Natural killer cell treated with Interleukin-12 subunit alpha and Interleukin-12 subunit beta and Interleukin-15 and Interleukin-18, amount 100 ng/mL, for 72 hours (primary cell): ENCODE data around the gene KCNN4. TPM values are rescaled to one million over a fixed set of nuclear protein-coding genes. Genes with fewer than 3 reads are reported as not detected.
A peak's percentile ranks its signal among the peaks of the same experiment; 100 is the strongest.
"Not testable (repeated sequence)": the region's sequence is repeated elsewhere in the genome, so short reads cannot be mapped to it uniquely, and the experiment has no call there.

Experiments
- ATAC-seq, 2 donors: fragments of 150-1000 bp; cut with Tn5 transposase in 1 of 2; sonication (Bioruptor Pico), chemical (Tn5 transposase) in 1 of 2; 2 replicates each; pipeline ENCODE4 v1.10.0; 2021
- DNase-seq: peaks from one replicate; pipeline ENCODE4 v3.0.0; 2022; ENCODE audit warnings: low spot score
- H3K27ac Mint-ChIP-seq, 2 donors: 1 replicate in 1 of 2; 2 replicates in 1 of 2; pipeline ENCODE4 v1.8.0; 2022; ENCODE audit warnings: mixed read lengths in 2 of 2, mild to moderate bottlenecking in 1 of 2, moderate library complexity in 1 of 2
- H3K27me3 Mint-ChIP-seq, 2 donors: 1 replicate in 1 of 2; 2 replicates in 1 of 2; pipeline ENCODE4 v1.8.0; 2022; ENCODE audit warnings: mixed read lengths in 2 of 2
- H3K36me3 Mint-ChIP-seq: one replicate; pipeline ENCODE4 v1.8.0; 2022; ENCODE audit warnings: mixed read lengths
- H3K4me1 Mint-ChIP-seq, 2 donors: 1 replicate in 1 of 2; 2 replicates in 1 of 2; pipeline ENCODE4 v1.8.0; 2022; ENCODE audit warnings: low read depth in 2 of 2, mixed read lengths in 2 of 2, mild to moderate bottlenecking in 1 of 2
- H3K4me3 Mint-ChIP-seq: one replicate; pipeline ENCODE4 v1.8.0; 2022; ENCODE audit warnings: mixed read lengths
- H3K9me3 Mint-ChIP-seq: 2 replicates; pipeline ENCODE4 v1.8.0; 2022; ENCODE audit warnings: mixed read lengths
- total RNA-seq, 2 donors: library from RNA; stranded (reverse); gene quantifications; one replicate each; pipeline ENCODE4 v1.2.3, GENCODE V29; 2022

The KCNN4 gene
- total RNA-seq, 2 donors from 2014 or later = 99.4 to 107 TPM

DNA sequence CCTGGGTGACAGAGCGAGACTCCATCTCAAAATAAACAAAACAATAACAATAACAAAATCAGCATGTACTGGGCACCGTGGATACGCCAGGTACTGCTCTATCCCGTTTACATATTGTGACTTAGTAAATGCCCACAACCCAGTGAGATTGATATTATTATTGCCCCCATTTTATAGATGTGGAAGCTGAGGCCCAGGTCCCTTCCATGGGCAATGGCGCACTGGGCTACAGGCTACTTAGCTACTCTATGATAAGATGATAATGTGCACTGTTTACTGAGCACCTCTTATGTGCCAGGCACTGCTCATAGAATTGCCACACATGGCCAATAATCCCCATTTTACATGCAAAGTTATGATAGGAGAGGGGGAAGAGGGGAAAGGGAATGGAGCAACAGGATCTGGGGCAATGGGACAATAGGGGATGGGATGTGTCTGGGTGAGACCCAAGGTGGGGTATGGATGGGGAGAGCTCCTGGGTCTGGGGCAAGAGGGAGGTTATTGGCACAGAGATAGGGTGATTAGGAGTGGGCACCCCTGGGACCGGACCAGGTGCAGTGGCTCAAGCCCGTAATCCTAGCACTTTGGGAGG, 5.4 kb downstream of the KCNN4 start:
- ATAC-seq (no peak), DNase-seq (no peak)
- Mint-ChIP-seq H3K4me1 (peaks cover 31 to 34% of the 10 kb centered on the region in 2 donors), H3K27ac (peak overlapping the region in 1 of 2 donors; percentile 8), H3K9me3 (no peaks in the 10 kb centered on the region), H3K36me3 (peaks cover 2% of the 10 kb centered on the region), H3K4me3 (no peak overlapping the region), H3K27me3 (peaks cover 0 to 13% of the 10 kb centered on the region in 2 donors)

DNA sequence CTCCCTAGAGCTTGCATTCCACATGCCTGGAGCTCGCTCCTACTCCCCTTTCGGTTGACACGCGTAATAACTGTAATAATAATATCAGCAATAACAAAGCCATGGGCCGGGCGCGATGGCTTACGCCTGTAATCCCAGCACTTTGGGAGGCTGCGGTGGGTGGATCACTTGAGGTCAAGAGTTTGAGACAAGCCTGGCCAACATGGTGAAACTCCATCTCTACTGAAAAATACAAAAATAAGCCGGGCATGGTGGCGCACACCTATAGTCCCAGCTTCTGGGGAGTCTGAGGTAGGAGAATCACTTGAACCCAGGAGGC, 5.9 kb downstream of the KCNN4 start:
- H3K9me3 Mint-ChIP-seq, DNase-seq, H3K27ac Mint-ChIP-seq, H3K4me3 Mint-ChIP-seq, ATAC-seq, H3K36me3 Mint-ChIP-seq: not testable (repeated sequence)
- peaks cover 0 to 13% of the 10 kb centered on the region in 2 donors for H3K27me3 Mint-ChIP-seq
- peaks cover 34 to 37% of the 10 kb centered on the region in 2 donors for H3K4me1 Mint-ChIP-seq

GRCh38 chr19:43774103-43774939, 6.5 kb downstream of the KCNN4 start:
- ATAC-seq (no peak), DNase-seq (no peak)
- Mint-ChIP-seq H3K36me3 (peaks cover 6% of the 10 kb centered on the region), H3K27me3 (peaks cover 0 to 10% of the 10 kb centered on the region in 2 donors), H3K27ac (no peak overlapping the region), H3K4me3 (no peak overlapping the region), H3K4me1 (peaks cover 29 to 33% of the 10 kb centered on the region in 2 donors), H3K9me3 (no peaks in the 10 kb centered on the region)

GRCh38 chr19:43773725-43774102, 7.1 kb downstream of the KCNN4 start:
- Mint-ChIP-seq H3K4me3 (no peak overlapping the region), H3K4me1 (peaks cover 29 to 32% of the 10 kb centered on the region in 2 donors), H3K27me3 (peaks cover 0 to 10% of the 10 kb centered on the region in 2 donors), H3K27ac (no peak overlapping the region), H3K9me3 (no peaks in the 10 kb centered on the region), H3K36me3 (peaks cover 9% of the 10 kb centered on the region)
- ATAC-seq (no peak), DNase-seq (no peak)

- no peak for DNase-seq
- Mint-ChIP-seq H3K27me3 (no peaks in the 10 kb centered on the region), H3K4me1 (peaks cover 38 to 50% of the 10 kb centered on the region in 2 donors), H3K27ac (peak overlapping the region; percentile 69 to 99), H3K4me3 (no peak overlapping the region), H3K9me3 (no peaks in the 10 kb centered on the region), H3K36me3 (peaks cover 16% of the 10 kb centered on the region)
- no peak for ATAC-seq
Measured at GRCh38 chr19:43769256-43769655, 11.5 kb downstream of the KCNN4 start.

- H3K4me3 Mint-ChIP-seq = no peak overlapping the region
- no peaks in the 10 kb centered on the region for H3K9me3 Mint-ChIP-seq
- ATAC-seq (no peak), DNase-seq (no peak)
- no peaks in the 10 kb centered on the region for H3K27me3 Mint-ChIP-seq
- peaks cover 43 to 55% of the 10 kb centered on the region in 2 donors for H3K4me1 Mint-ChIP-seq
- peak overlapping the region; percentile 69 to 99 for H3K27ac Mint-ChIP-seq
- peaks cover 16% of the 10 kb centered on the region for H3K36me3 Mint-ChIP-seq
Measured at GRCh38 chr19:43768273-43769050, 12.3 kb downstream of the KCNN4 start.

GRCh38 chr19:43767818-43768217, 13.0 kb downstream of the KCNN4 start:
- H3K4me3 Mint-ChIP-seq = peak overlapping the region; percentile 6
- H3K27me3 Mint-ChIP-seq = no peaks in the 10 kb centered on the region
- ATAC-seq = no peak
- H3K4me1 Mint-ChIP-seq = peaks cover 49 to 62% of the 10 kb centered on the region in 2 donors
- peak overlapping the region in 1 of 2 donors; percentile 99 for H3K27ac Mint-ChIP-seq
- no peak for DNase-seq
- H3K36me3 Mint-ChIP-seq = peaks cover 16% of the 10 kb centered on the region
- H3K9me3 Mint-ChIP-seq = no peaks in the 10 kb centered on the region

DNA sequence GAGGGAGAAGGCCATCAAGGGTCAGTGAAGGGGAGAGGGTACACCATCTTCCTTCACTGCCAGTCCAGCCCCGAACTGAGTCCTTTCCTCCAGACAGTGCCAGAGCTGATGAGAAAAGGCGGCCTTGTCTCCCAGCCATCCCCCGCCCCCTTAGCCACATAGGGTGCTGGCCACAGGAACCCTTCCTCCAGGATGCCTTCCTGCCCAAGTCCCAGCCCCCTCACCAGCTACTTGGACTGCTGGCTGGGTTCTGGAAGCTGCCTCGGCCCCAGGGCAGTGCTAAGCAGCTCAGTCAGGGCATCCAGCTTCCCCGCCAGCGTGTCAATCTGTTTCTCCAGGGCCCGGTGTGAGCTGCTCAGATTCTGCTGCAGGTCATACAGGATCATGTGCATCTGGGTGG, 13.5 kb downstream of the KCNN4 start:
- H3K27me3 Mint-ChIP-seq = no peaks in the 10 kb centered on the region
- H3K36me3 Mint-ChIP-seq = peaks cover 16% of the 10 kb centered on the region
- ATAC-seq = no peak
- H3K4me1 Mint-ChIP-seq = peaks cover 53 to 67% of the 10 kb centered on the region in 2 donors
- peak overlapping the region; percentile 90 for H3K4me3 Mint-ChIP-seq
- peak overlapping the region; percentile 96 to 99 for H3K27ac Mint-ChIP-seq
- DNase-seq = no peak
- no peaks in the 10 kb centered on the region for H3K9me3 Mint-ChIP-seq

DNA sequence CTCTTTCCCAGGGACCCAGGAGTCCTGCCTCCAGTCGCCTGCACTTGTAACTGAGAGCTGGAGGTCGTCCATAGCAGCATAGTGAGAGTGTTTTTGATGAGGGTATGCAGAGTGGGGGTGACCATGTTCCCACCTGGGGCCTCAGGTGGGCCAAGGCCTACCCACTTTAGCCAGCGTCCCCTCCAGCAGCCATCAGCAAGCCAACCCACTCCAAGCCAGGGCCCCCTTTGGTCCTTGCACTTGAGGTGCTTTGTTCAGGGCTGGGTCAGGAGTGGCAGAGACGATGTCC, 14.1 kb downstream of the KCNN4 start:
- no peaks in the 10 kb centered on the region for H3K27me3 Mint-ChIP-seq
- H3K4me3 Mint-ChIP-seq = peak overlapping the region; percentile 90
- peak overlapping the region; percentile 96 to 99 for H3K27ac Mint-ChIP-seq
- H3K36me3 Mint-ChIP-seq = peaks cover 16% of the 10 kb centered on the region
- no peak for ATAC-seq
- no peak for DNase-seq
- H3K9me3 Mint-ChIP-seq = no peaks in the 10 kb centered on the region
- peaks cover 56 to 73% of the 10 kb centered on the region in 2 donors for H3K4me1 Mint-ChIP-seq

DNA sequence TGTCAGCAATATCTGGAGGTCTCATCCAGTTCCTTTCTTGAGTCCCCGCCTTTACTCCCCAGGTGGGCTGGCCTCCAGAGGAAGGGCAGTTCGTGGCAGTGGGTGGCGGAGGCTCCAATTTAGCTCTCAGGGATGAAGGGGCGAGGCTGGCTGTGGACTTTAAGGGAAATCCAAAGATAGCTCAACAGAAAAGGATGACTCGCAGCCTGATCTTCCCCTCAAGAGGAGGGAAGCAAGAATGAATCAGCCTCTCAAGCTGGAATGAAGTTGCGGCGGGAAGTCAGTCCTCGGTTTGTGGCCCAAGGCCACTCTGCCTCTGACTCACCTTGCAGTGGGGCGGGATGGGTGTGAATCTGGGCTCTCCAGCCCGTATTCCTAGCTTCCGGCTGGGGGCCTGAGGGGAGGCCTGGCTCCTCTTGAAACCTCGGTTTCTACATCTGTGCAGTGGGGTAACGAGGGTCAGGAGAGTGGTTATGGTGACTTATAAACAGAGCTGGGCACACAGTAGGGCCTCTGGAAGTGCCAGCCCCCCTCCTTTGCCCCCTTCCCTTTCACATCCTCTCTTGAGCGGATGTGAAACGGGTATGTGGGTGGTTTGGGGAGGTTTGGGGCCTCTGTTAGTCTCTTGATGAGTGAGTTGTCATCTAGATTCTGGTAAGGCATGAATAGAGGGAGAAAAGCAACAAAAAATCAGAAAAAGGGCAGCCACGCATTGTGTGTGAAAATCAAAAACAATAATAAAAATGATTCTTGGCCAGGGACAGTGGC, 15.5 kb downstream of the KCNN4 start:
- peaks cover 14% of the 10 kb centered on the region for H3K36me3 Mint-ChIP-seq

DNA sequence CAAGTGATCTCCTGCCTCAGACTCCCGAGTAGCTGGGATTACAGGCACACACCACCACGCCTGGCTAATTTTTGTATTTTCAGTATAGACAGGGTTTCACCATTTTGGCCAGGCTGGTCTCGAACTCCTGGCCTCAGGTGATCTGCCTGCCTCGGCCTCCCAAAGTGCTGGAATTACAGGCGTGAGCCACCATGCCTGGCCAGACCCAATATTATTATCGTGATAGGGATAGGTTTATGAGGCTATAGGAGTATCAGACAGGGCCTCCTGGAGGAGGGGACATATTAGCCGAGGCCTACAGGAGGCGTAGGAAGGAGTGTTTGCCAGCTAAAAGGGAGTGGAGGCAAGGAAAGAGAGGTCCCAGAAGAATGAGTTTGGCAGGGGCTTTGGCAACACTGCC, 16.1 kb downstream of the KCNN4 start:
- not testable (repeated sequence) for H3K27me3 Mint-ChIP-seq, DNase-seq, H3K9me3 Mint-ChIP-seq, ATAC-seq
- Mint-ChIP-seq H3K4me1 (peaks cover 53 to 69% of the 10 kb centered on the region in 2 donors), H3K27ac (peak overlapping the region; percentile 96 to 99), H3K4me3 (peak overlapping the region; percentile 90), H3K36me3 (peaks cover 11% of the 10 kb centered on the region)

More for the DNA sequence above, 15.5 kb downstream of the KCNN4 start:
- no peaks in the 10 kb centered on the region for H3K27me3 Mint-ChIP-seq
- peak overlapping the region; percentile 90 for H3K4me3 Mint-ChIP-seq
- peaks cover 55 to 71% of the 10 kb centered on the region in 2 donors for H3K4me1 Mint-ChIP-seq
- no peaks in the 10 kb centered on the region for H3K9me3 Mint-ChIP-seq
- H3K27ac Mint-ChIP-seq = peak overlapping the region; percentile 96 to 99
- peak; percentile 86 to 91 for ATAC-seq
- DNase-seq = peak; percentile 85

- DNase-seq (peak; percentile 78), ATAC-seq (peak in 1 of 2 donors; percentile 79)
Measured at GRCh38 chr19:43763473-43763939, 17.3 kb downstream of the KCNN4 start.

DNA sequence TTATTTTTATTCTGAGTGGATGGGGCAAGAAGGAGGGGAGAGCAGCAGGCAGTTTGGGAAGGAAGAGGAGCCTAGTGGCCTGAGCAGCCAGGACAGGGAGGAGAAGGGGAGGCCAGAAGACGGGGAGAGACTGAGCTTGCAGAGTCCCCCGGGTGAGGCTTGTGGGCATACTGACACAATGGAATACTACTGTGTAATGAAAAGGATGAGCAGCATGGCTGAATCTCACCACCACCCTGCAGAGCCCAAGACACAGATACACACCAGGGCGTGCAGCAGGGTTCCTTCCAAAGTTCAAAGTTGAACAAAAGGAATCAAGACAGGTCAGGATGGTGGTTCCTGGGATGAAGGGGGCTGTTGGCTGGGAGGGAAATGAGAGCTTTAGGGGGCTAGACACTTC, 18.0 kb downstream of the KCNN4 start:
- Mint-ChIP-seq H3K4me1 (peaks cover 58 to 73% of the 10 kb centered on the region in 2 donors), H3K4me3 (peak overlapping the region; percentile 71), H3K36me3 (peaks cover 6% of the 10 kb centered on the region), H3K27me3 (no peaks in the 10 kb centered on the region), H3K27ac (peak overlapping the region; percentile 94 to 99), H3K9me3 (no peaks in the 10 kb centered on the region)
- ATAC-seq = no peak
- DNase-seq = no peak

More at GRCh38 chr19:43763473-43763939, 17.3 kb downstream of the KCNN4 start:
- Mint-ChIP-seq H3K36me3 (peaks cover 6% of the 10 kb centered on the region), H3K9me3 (no peaks in the 10 kb centered on the region), H3K27me3 (no peaks in the 10 kb centered on the region), H3K4me3 (peak overlapping the region; percentile 71), H3K27ac (peak overlapping the region; percentile 94 to 99), H3K4me1 (peaks cover 56 to 74% of the 10 kb centered on the region in 2 donors)
